ENCODE data around the gene ASAP3.

Gene ASAP3

DNA sequence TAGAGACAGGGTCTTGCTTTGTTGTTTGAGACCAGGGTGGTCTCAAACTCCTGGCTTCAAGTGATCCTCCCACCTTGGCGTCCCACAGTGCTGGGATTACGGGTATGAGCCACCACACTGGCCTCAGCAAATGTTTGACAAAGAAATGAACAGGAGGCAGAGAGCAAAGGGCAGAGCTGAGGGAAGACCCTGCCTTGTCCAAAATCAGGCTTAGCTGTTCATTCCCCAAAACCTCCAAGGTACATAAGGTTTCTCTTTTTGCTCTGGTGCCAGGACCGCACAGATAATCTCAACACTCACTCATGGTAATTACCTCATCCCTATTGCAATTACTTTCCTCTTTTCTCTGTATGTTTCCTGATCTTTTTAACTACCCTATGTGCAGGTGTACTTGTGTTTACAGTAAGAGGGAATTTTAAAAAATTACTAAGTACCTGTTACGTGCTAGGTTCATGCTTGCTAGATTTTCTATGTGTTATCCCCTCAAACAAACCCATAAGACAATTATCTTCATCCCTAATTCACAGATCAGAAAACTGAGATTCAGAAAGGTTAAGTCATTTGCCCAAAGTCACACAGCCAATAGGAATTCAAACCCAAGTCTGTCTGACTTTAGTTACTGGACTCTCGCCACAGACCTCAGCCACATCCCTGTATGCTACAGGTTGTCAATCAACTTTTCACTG is 11.5 kb downstream of the ASAP3 start:
- no peak for DNase-seq
- Histone ChIP-seq H3K4me2 (ENCODE audit: low read depth, low read length) (no peak overlapping the region), H3K27me3 (replicated peaks; ENCODE audit: insufficient read depth, low read length) (no peaks in the 10 kb centered on the region), H3K9me2 (replicated peaks; ENCODE audit: insufficient read depth, low read length) (no peaks in the 10 kb centered on the region), H3F3A (ENCODE audit: insufficient read depth, low read length) (no peaks in the 10 kb centered on the region), H3K9ac (ENCODE audit: low read length) (no peak overlapping the region), H3K27ac (ENCODE audit: low read length) (no peak overlapping the region), H3K79me2 (ENCODE audit: low read length) (no peaks in the 10 kb centered on the region), H3K4me1 (ENCODE audit: low read length) (no peaks in the 10 kb centered on the region), H2AFZ (ENCODE audit: low read length) (no peak overlapping the region), H3K36me3 (replicated peaks; ENCODE audit: insufficient read depth, low read length) (no peaks in the 10 kb centered on the region), H3K4me3 (ENCODE audit: low read length) (no peak overlapping the region), H4K20me1 (ENCODE audit: insufficient read depth, low read length) (no peaks in the 10 kb centered on the region), H3K9me3 (replicated peaks; ENCODE audit: insufficient read depth, low read length) (no peaks in the 10 kb centered on the region)
- TF ChIP-seq, protein P1, sequence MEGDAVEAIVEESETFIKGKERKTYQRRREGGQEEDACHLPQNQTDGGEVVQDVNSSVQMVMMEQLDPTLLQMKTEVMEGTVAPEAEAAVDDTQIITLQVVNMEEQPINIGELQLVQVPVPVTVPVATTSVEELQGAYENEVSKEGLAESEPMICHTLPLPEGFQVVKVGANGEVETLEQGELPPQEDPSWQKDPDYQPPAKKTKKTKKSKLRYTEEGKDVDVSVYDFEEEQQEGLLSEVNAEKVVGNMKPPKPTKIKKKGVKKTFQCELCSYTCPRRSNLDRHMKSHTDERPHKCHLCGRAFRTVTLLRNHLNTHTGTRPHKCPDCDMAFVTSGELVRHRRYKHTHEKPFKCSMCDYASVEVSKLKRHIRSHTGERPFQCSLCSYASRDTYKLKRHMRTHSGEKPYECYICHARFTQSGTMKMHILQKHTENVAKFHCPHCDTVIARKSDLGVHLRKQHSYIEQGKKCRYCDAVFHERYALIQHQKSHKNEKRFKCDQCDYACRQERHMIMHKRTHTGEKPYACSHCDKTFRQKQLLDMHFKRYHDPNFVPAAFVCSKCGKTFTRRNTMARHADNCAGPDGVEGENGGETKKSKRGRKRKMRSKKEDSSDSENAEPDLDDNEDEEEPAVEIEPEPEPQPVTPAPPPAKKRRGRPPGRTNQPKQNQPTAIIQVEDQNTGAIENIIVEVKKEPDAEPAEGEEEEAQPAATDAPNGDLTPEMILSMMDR (IDR thresholded peaks at IDR 0.05; ENCODE audit: low read length): no peak
- no peak for TF ChIP-seq EZH2phosphoT487 (IDR thresholded peaks at IDR 0.05; ENCODE audit: low read length)
- TF ChIP-seq EZH2 (optimal IDR thresholded peaks at IDR 0.05; ENCODE audit: low read depth, low read length): no peak

DNA sequence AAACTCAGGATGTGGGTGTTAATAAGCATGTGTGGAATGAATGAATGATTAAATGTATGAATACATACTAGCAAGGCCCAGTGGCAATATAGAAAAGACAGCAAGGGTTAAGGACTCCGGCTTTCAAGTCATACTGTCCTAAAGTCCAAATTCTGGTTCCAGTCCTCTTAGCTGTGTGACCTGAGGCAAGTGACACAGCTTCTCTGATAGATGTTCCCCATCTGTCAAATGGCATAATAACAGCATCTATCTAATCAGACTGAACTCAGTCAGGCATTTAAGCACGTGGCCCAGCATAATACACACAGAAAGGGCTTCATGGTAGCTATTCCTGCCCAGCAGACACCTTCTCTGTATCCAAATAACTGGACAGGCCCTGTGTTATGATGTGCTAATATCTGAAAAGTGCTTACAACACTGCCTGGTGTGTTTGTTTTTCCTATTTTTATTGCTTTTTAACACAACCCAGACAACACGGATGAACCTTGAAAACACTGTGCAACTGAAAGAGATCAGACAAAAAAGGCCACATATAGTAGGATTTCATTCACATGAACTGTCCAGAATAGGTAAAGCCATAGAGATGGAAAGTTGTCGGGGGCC is 12.4 kb downstream of the ASAP3 start:
- H3K9me3 ChIP-seq (replicated peaks; ENCODE audit: insufficient read depth, low read length): no peaks in the 10 kb centered on the region
- H4K20me1 ChIP-seq (ENCODE audit: insufficient read depth, low read length): no peaks in the 10 kb centered on the region
- H3K9me2 ChIP-seq (replicated peaks; ENCODE audit: insufficient read depth, low read length): no peaks in the 10 kb centered on the region
- H3K79me2 ChIP-seq (ENCODE audit: low read length): no peaks in the 10 kb centered on the region
- no peak overlapping the region for H3K4me3 ChIP-seq (ENCODE audit: low read length)
- H3F3A ChIP-seq (ENCODE audit: insufficient read depth, low read length): no peaks in the 10 kb centered on the region
- H3K9ac ChIP-seq (ENCODE audit: low read length): no peak overlapping the region
- H3K4me2 ChIP-seq (ENCODE audit: low read depth, low read length): no peak overlapping the region
- H3K36me3 ChIP-seq (replicated peaks; ENCODE audit: insufficient read depth, low read length): no peaks in the 10 kb centered on the region
- DNase-seq: no peak
- TF ChIP-seq EZH2 (optimal IDR thresholded peaks at IDR 0.05; ENCODE audit: low read depth, low read length): no peak
- TF ChIP-seq EZH2phosphoT487 (IDR thresholded peaks at IDR 0.05; ENCODE audit: low read length): no peak
- TF ChIP-seq, protein P1 (IDR thresholded peaks at IDR 0.05; ENCODE audit: low read length): no peak
- H3K27ac ChIP-seq (ENCODE audit: low read length): no peak overlapping the region
- H2AFZ ChIP-seq (ENCODE audit: low read length): no peak overlapping the region
- H3K27me3 ChIP-seq (replicated peaks; ENCODE audit: insufficient read depth, low read length): no peaks in the 10 kb centered on the region
- H3K4me1 ChIP-seq (ENCODE audit: low read length): no peaks in the 10 kb centered on the region

DNA sequence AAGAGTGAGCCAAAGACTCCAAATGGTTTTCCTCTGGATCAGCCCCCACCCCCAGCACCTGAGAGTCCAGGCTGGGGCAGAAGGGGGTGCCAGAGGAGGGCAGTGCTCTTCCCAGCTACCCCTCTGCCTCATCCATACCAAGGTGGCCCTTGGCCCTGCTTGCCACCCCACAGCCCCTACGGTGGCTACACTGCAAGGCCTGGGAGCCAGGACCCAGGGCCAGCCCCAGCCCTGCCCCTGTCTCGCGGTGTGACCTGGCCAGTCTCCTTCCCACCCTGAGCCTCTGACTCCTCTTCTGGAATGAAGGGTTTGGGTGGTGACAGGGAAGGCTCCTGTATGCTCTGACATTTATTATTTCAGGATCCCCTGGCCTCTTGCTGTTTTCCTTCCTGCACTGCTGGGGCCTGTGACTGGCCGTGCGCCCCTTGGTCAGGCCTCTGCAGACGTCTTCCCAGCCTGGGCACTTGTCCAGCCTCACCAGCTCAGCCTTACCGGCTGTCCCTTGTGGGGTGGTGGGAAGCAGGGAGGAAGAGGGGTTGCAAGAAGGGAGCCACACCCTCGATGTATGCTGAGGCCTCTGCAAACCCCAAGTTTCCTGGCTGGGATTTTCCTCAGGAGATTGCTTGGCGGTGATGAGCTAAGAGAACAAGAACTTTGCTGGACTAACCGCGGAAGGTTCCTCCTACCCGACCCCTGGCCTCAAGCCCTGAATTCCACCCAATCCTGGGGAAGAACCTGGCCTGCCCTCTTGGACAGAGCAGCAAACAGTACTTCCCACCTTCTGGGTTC is 13.5 kb downstream of the ASAP3 start:
- Histone ChIP-seq H3K9ac (ENCODE audit: low read length) (no peak overlapping the region), H2AFZ (ENCODE audit: low read length) (no peak overlapping the region), H4K20me1 (ENCODE audit: insufficient read depth, low read length) (no peaks in the 10 kb centered on the region), H3K27me3 (replicated peaks; ENCODE audit: insufficient read depth, low read length) (no peaks in the 10 kb centered on the region), H3K36me3 (replicated peaks; ENCODE audit: insufficient read depth, low read length) (no peaks in the 10 kb centered on the region), H3K9me2 (replicated peaks; ENCODE audit: insufficient read depth, low read length) (no peaks in the 10 kb centered on the region), H3K4me1 (ENCODE audit: low read length) (no peaks in the 10 kb centered on the region), H3F3A (ENCODE audit: insufficient read depth, low read length) (no peaks in the 10 kb centered on the region), H3K79me2 (ENCODE audit: low read length) (no peaks in the 10 kb centered on the region), H3K4me2 (ENCODE audit: low read depth, low read length) (no peak overlapping the region), H3K4me3 (ENCODE audit: low read length) (no peak overlapping the region), H3K9me3 (replicated peaks; ENCODE audit: insufficient read depth, low read length) (no peaks in the 10 kb centered on the region), H3K27ac (ENCODE audit: low read length) (no peak overlapping the region)
- TF ChIP-seq EZH2 (optimal IDR thresholded peaks at IDR 0.05; ENCODE audit: low read depth, low read length) (no peak), EZH2phosphoT487 (IDR thresholded peaks at IDR 0.05; ENCODE audit: low read length) (no peak)
- TF ChIP-seq, protein P1 (IDR thresholded peaks at IDR 0.05; ENCODE audit: low read length): no peak
- DNase-seq: no peak

All from MM.1S (cell line).